SK-N-SH (cell line): Measurements from ENCODE around the gene KRTAP10-8. TPM values are rescaled to one million over a fixed set of nuclear protein-coding genes. Genes with fewer than 3 reads are reported as not detected.

Experiments
- CTCF ChIA-PET: fragments of 300-600, 350-600 bp; formaldehyde crosslinking; extraction: SDS; loops from one replicate; lab custom pipeline; 2021; lab: Yijun Ruan, JAX
- POLR2A ChIA-PET: fragments of 350-600 bp; sonication (Branson Sonifier 250); formaldehyde crosslinking; extraction: SDS; loops from one replicate; lab custom pipeline; 2020; ENCODE audit warnings: antibody characterized with exemption, inconsistent platforms; lab: Yijun Ruan, JAX
- DNase-seq: peaks from one replicate; pipeline ENCODE4 v3.0.0; 2012
- H2AFZ ChIP-seq: fragments of 200-600 bp; sonication (generic); 2 replicates; pipeline ENCODE4 v1.8.1; 2016; ENCODE audit warnings: antibody characterized with exemption, mild to moderate bottlenecking, low read depth
- H3F3A ChIP-seq: fragments of 200-600 bp; sonication (generic); replicated peaks from 2 replicates; pipeline ENCODE3; 2016; ENCODE audit warnings: antibody characterized with exemption, mild to moderate bottlenecking; ENCODE audit not compliant: insufficient read depth
- H3K27ac ChIP-seq, 2 experiments: fragments of 200-500 bp in 1 of 2; fragments of 200-600 bp in 1 of 2; sonication (Bioruptor generic) in 1 of 2; sonication (generic), shearing (Covaris generic) in 1 of 2; 2 replicates each; pipeline versions ENCODE4 v1.5.1 to v1.6.1; 2014 to 2016; ENCODE audit warnings: low read depth in 2 of 2, inconsistent platforms in 1 of 2, low read length in 1 of 2, mild to moderate bottlenecking in 1 of 2, mixed read lengths in 1 of 2
- H3K27me3 ChIP-seq: fragments of 200-600 bp; sonication (generic), shearing (Covaris generic); 2 replicates; pipeline ENCODE4 v1.6.1; 2016; ENCODE audit warnings: mixed run types; ENCODE audit not compliant: insufficient read depth
- H3K36me3 ChIP-seq, 2 experiments: fragments of 200-500 bp in 1 of 2; fragments of 200-600 bp in 1 of 2; sonication (Bioruptor generic) in 1 of 2; sonication (generic) in 1 of 2; replicated peaks in 1 of 2; 2 replicates each; pipeline versions ENCODE3 to v1.5.1; 2014 to 2016; ENCODE audit warnings: low read length in 1 of 2, mild to moderate bottlenecking in 1 of 2; ENCODE audit not compliant: insufficient read depth in 2 of 2, control insufficient read depth in 1 of 2
- H3K4me1 ChIP-seq, 2 experiments: fragments of 200-500 bp in 1 of 2; fragments of 200-600 bp in 1 of 2; sonication (Bioruptor generic) in 1 of 2; sonication (generic), shearing (Covaris generic) in 1 of 2; 2 replicates each; pipeline versions ENCODE4 v1.5.1 to v1.6.1; 2014 to 2016; ENCODE audit warnings: low read depth in 1 of 2, low read length in 1 of 2, mixed run types in 1 of 2; ENCODE audit not compliant: insufficient read depth in 2 of 2, control insufficient read depth in 1 of 2
- H3K4me2 ChIP-seq: fragments of 200-600 bp; sonication (generic), shearing (Covaris generic); 2 replicates; pipeline ENCODE4 v1.6.1; 2017; ENCODE audit warnings: mixed run types
- H3K4me3 ChIP-seq, 2 experiments: fragments of 200-500 bp in 1 of 2; fragments of 200-600 bp in 1 of 2; sonication (Bioruptor generic) in 1 of 2; sonication (generic), shearing (Covaris generic) in 1 of 2; 2 replicates each; pipeline versions ENCODE4 v1.5.1 to v1.8.1; 2014 to 2016; ENCODE audit warnings: low read depth in 2 of 2, inconsistent platforms in 1 of 2, low read length in 1 of 2, mild to moderate bottlenecking in 1 of 2, mixed read lengths in 1 of 2, moderate library complexity in 1 of 2
- H3K79me2 ChIP-seq: fragments of 200-600 bp; sonication (generic); 2 replicates; pipeline ENCODE4 v1.8.1; 2017; ENCODE audit warnings: mild to moderate bottlenecking; ENCODE audit not compliant: insufficient read depth
- H3K9ac ChIP-seq: fragments of 200-600 bp; sonication (generic); 2 replicates; pipeline ENCODE4 v1.6.1; 2017; ENCODE audit warnings: mixed run types
- H3K9me2 ChIP-seq: fragments of 200-600 bp; sonication (generic); 2 replicates; pipeline ENCODE4 v1.6.1; 2017; ENCODE audit warnings: mixed run types
- H3K9me3 ChIP-seq: fragments of 200-600 bp; sonication (generic); 2 replicates; pipeline ENCODE4 v1.6.1; 2017; ENCODE audit warnings: mixed run types, mild to moderate bottlenecking, moderate library complexity
- H4K20me1 ChIP-seq: fragments of 200-600 bp; sonication (generic); 2 replicates; pipeline ENCODE4 v1.6.1; 2017; ENCODE audit warnings: mild to moderate bottlenecking, mixed run types; ENCODE audit not compliant: insufficient read depth
- CHD2 ChIP-seq: fragments of 150-350 bp; IDR thresholded peaks from 2 replicates; pipeline ENCODE4 v1.6.1; 2018; ENCODE audit warnings: low read length; ENCODE audit not compliant: partially characterized antibody
- CTCF ChIP-seq: fragments of 200-600 bp; sonication (generic); IDR thresholded peaks from 2 replicates; pipeline ENCODE4 v1.6.1; 2017; ENCODE audit warnings: antibody characterized with exemption, mild to moderate bottlenecking, moderate library complexity
- ELF1 ChIP-seq: IDR thresholded peaks from 2 replicates; pipeline ENCODE4 v1.4.0; 2012
- FOSL2 ChIP-seq: IDR thresholded peaks from 2 replicates; pipeline ENCODE4 v1.4.0; 2012; ENCODE audit warnings: low read depth, mild to moderate bottlenecking, moderate library complexity, borderline replicate concordance
- GATA2 ChIP-seq: sonication (generic); formaldehyde crosslinking; IDR thresholded peaks from 2 replicates; pipeline ENCODE4 v1.5.0; 2020; ENCODE audit warnings: mild to moderate bottlenecking, missing genetic modification reagents
- MAX ChIP-seq: IDR thresholded peaks from 2 replicates; pipeline ENCODE4 v1.4.0; 2012; ENCODE audit warnings: low read depth
- MEF2A ChIP-seq: IDR thresholded peaks from 2 replicates; pipeline ENCODE4 v1.4.0; 2012; ENCODE audit warnings: low read depth, borderline replicate concordance
- MXI1 ChIP-seq: IDR thresholded peaks from 2 replicates; pipeline ENCODE4 v1.6.1; 2012; ENCODE audit warnings: mild to moderate bottlenecking, low read depth, low read length, improper control_type of control experiment
- NRF1 ChIP-seq: IDR thresholded peaks from 2 replicates; pipeline ENCODE4 v1.6.1; 2012; ENCODE audit warnings: low read depth, mild to moderate bottlenecking, low read length
- PBX3 ChIP-seq: IDR thresholded peaks from 2 replicates; pipeline ENCODE4; 2012
- RAD21 ChIP-seq: IDR thresholded peaks from 2 replicates; pipeline ENCODE4 v1.6.1; 2012; ENCODE audit warnings: mild to moderate bottlenecking, low read length
- SMC3 ChIP-seq: IDR thresholded peaks from 2 replicates; pipeline ENCODE4 v1.6.1; 2012; ENCODE audit warnings: low read depth, low read length, improper control_type of control experiment
- TCF12 ChIP-seq: IDR thresholded peaks from 2 replicates; pipeline ENCODE4 v1.4.0; 2012
- USF1 ChIP-seq: IDR thresholded peaks from 2 replicates; pipeline ENCODE4 v1.4.0; 2012; ENCODE audit warnings: low read depth, borderline replicate concordance
- USF2 ChIP-seq: fragments of 150-350 bp; IDR thresholded peaks from 2 replicates; pipeline ENCODE4 v1.6.1; 2017; ENCODE audit warnings: antibody characterized with exemption, low read length, low read depth, borderline replicate concordance
- YY1 ChIP-seq: IDR thresholded peaks from 2 replicates; pipeline ENCODE4 v1.4.0; 2012; ENCODE audit warnings: low read depth, mild to moderate bottlenecking
- WGBS: methylation state at CpG from one replicate; pipeline ENCODE4 v1.1.6; 2017; ENCODE audit warnings: low lambda C conversion rate; 5-methylcytosine and 5-hydroxymethylcytosine counted together
- polyA plus RNA-seq, 3 experiments: library from polyadenylated mRNA; depleted of rRNA; stranded (reverse); fragments of >200 nt; gene quantifications; 2 replicates each; pipeline ENCODE4 v1.2.3, GENCODE V29; 2012

KRTAP10-8 gene
- polyA plus RNA-seq, 1 of the 3 experiments (the other 2 are of a cell fraction): not detected

GRCh38 chr21:44581158-44581557 is 30.7 kb upstream of the KRTAP10-8 start (continued):
- TF ChIP-seq TCF12 (no peak), RAD21 (no peak), CTCF (no peak), USF2 (no peak)

GRCh38 chr21:44582055-44582454 is 29.8 kb upstream of the KRTAP10-8 start:
- 3% methylated on average over 10 of the region's 15 CpGs for WGBS
- CTCF ChIA-PET: no interaction called here

More at GRCh38 chr21:44582055-44582454, 29.8 kb upstream of the KRTAP10-8 start:
- POLR2A ChIA-PET: no interaction called here
- no peaks in the 10 kb centered on the region for H3K36me3 ChIP-seq
- TF ChIP-seq USF1 (no peak), NRF1 (no peak), MAX (no peak), GATA2 (CRISPR knock-in tag) (peak; percentile 22; the same call in 1 of the 2 replicates), MEF2A (no peak), PBX3 (no peak), FOSL2 (no peak), ELF1 (no peak), YY1 (no peak), SMC3 (no peak), CHD2 (no peak), MXI1 (peak; percentile 52; the same call in 1 of the 2 replicates)
- H3K9ac ChIP-seq: no peak overlapping the region
- no peak overlapping the region; a peak in 1 of 4 replicates for H3K4me3 ChIP-seq
- DNase-seq: no peak
- H4K20me1 ChIP-seq: no peaks in the 10 kb centered on the region
- H3K4me2 ChIP-seq: no peak overlapping the region
- no peaks in the 10 kb centered on the region for H3K9me3 ChIP-seq
- H3K79me2 ChIP-seq: no peaks in the 10 kb centered on the region
- peaks cover 6% of the 10 kb centered on the region; the same call in 1 of the 2 replicates for H3K27me3 ChIP-seq
- no peaks in the 10 kb centered on the region for H3F3A ChIP-seq
- no peak overlapping the region for H3K27ac ChIP-seq
- no peaks in the 10 kb centered on the region for H3K9me2 ChIP-seq
- H3K4me1 ChIP-seq: peaks cover 0 to 10% of the 10 kb centered on the region in 2 experiments; a peak in 1 of 4 replicates
- no peak overlapping the region for H2AFZ ChIP-seq
